DOHH2 (cell line): ENCODE data around the gene MEIS2.

Source experiments
- H3F3A ChIP-seq: fragments of 200-600 bp; sonication (generic), shearing (Covaris generic); 2 replicates; pipeline ENCODE4 v1.6.0; 2016; ENCODE audit warnings: antibody characterized with exemption, mild to moderate bottlenecking; ENCODE audit not compliant: control insufficient read depth, insufficient read depth
- H3K27ac ChIP-seq: fragments of 200-600 bp; sonication (generic); 2 replicates; pipeline ENCODE4 v1.5.1; 2014; ENCODE audit warnings: low read depth, mild to moderate bottlenecking, low read length, moderate library complexity
- H3K27me3 ChIP-seq: fragments of 200-600 bp; sonication (generic); 2 replicates; pipeline ENCODE4 v1.6.1; 2014; ENCODE audit warnings: mild to moderate bottlenecking, low read length, mixed read lengths; ENCODE audit not compliant: control insufficient read depth
- H3K36me3 ChIP-seq: fragments of 200-600 bp; sonication (generic); 2 replicates; pipeline ENCODE4 v1.6.1; 2014; ENCODE audit warnings: mild to moderate bottlenecking, low read length, moderate library complexity, mixed read lengths; ENCODE audit not compliant: control insufficient read depth
- H3K4me1 ChIP-seq: fragments of 200-600 bp; sonication (generic); 2 replicates; pipeline ENCODE4 v1.6.1; 2014; ENCODE audit warnings: mild to moderate bottlenecking, low read length, mixed read lengths; ENCODE audit not compliant: control insufficient read depth
- H3K4me2 ChIP-seq: fragments of 200-600 bp; sonication (generic); 2 replicates; pipeline ENCODE4 v1.6.0; 2014; ENCODE audit warnings: mild to moderate bottlenecking, low read length, moderate library complexity
- H3K4me3 ChIP-seq: fragments of 200-600 bp; sonication (generic); 2 replicates; pipeline ENCODE4 v1.5.1; 2014; ENCODE audit warnings: mild to moderate bottlenecking, low read length, mixed read lengths
- H3K79me2 ChIP-seq: fragments of 200-600 bp; sonication (generic); 2 replicates; pipeline ENCODE4 v1.6.1; 2014; ENCODE audit warnings: mild to moderate bottlenecking, low read length, mixed read lengths; ENCODE audit not compliant: control insufficient read depth
- H3K9me2 ChIP-seq: fragments of 200-600 bp; sonication (generic); replicated peaks from 2 replicates; pipeline ENCODE4 v1.6.1; 2014; ENCODE audit warnings: mild to moderate bottlenecking, low read length, mixed read lengths; ENCODE audit not compliant: control insufficient read depth
- H3K9me3 ChIP-seq: fragments of 200-600 bp; sonication (generic); 2 replicates; pipeline ENCODE4 v1.6.1; 2014; ENCODE audit warnings: antibody characterized with exemption, low read length, mixed read lengths; ENCODE audit not compliant: control insufficient read depth, insufficient read depth
- H4K20me1 ChIP-seq: fragments of 200-600 bp; sonication (generic); 2 replicates; pipeline ENCODE4 v1.6.0; 2014; ENCODE audit warnings: low read depth, mild to moderate bottlenecking, antibody characterized with exemption, low read length, moderate library complexity; ENCODE audit not compliant: control insufficient read depth, insufficient read depth
- CTCF ChIP-seq: fragments of 200-600 bp; sonication (generic); IDR thresholded peaks from one replicate; pipeline ENCODE4 v1.5.1; 2014; ENCODE audit warnings: antibody characterized with exemption, mild to moderate bottlenecking, low read depth, low read length; ENCODE audit not compliant: poor library complexity, severe bottlenecking
- EZH2phosphoT487 ChIP-seq: fragments of 200-600 bp; sonication (generic); IDR thresholded peaks from 2 replicates; pipeline ENCODE4 v1.6.1; 2017; ENCODE audit warnings: borderline replicate concordance, mild to moderate bottlenecking, antibody characterized with exemption, low read length, moderate library complexity, mixed read lengths

The MEIS2 gene

DNA sequence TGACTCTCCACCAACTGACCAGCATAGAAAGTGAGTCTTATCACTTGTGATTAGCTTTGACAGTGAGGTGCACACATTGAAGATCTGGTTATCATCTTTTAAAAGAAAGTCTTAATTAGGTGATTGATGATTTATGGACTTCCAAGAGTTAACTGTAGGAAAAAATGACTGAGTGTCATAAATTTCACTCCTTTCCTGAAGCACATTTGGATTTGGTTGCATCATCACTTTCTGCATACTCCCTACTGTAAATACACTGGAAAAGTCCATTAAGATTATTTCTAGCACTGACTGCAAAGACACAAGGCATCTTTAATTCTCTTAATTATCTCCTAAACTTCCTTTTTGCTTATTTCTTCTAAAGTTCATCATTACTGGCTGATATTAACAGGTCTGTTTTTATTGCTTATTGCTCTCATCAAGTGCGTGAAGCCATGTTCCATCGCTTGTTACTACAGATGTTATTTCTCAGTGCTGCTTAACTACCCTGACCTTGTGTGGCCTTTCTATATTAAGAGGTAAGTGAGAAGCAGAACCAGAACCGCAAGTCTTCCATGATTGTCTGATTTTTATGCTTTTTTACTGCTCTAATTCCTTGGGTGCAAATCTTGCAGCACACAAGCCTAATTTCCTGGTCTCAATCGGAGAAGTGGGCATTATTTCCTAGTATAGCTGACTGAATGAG lies 153.2 kb downstream of the MEIS2 start:
- TF ChIP-seq CTCF (no peak), EZH2phosphoT487 (no peak)
- H3K79me2 ChIP-seq: no peaks in the 10 kb centered on the region
- H3K4me1 ChIP-seq: no peaks in the 10 kb centered on the region
- no peak overlapping the region for H3K4me3 ChIP-seq
- H3K9me3 ChIP-seq: no peaks in the 10 kb centered on the region
- H3K36me3 ChIP-seq: peaks cover 46% of the 10 kb centered on the region
- H3K9me2 ChIP-seq: no peaks in the 10 kb centered on the region
- H3K27me3 ChIP-seq: no peaks in the 10 kb centered on the region
- H3F3A ChIP-seq: no peaks in the 10 kb centered on the region
- H3K4me2 ChIP-seq: no peak overlapping the region
- no peak overlapping the region for H3K27ac ChIP-seq
- H4K20me1 ChIP-seq: no peaks in the 10 kb centered on the region

DNA sequence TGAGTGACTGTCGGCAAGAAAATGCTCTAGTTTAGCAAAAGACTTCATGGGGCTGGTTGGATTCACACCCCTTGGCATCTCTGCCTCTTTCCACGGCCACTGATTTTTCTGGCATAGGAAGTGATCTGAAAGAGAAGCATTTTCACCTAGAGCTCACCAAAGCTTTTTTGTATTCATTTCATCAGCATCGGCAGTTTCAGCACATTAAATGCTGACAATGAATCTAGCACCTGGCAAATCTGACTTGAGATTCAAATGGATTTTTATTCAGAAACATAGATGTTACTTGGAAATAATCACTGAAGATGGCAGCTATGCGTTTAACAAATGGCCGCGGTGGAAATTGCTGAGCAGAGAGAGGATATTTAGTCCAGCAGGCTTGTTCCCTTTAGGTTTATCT lies 155.9 kb downstream of the MEIS2 start:
- Histone ChIP-seq H3K4me1 (no peaks in the 10 kb centered on the region), H3K27me3 (no peaks in the 10 kb centered on the region), H3K9me2 (no peaks in the 10 kb centered on the region), H3K27ac (no peak overlapping the region), H3K4me2 (no peak overlapping the region), H3K9me3 (no peaks in the 10 kb centered on the region), H4K20me1 (no peaks in the 10 kb centered on the region), H3K4me3 (no peak overlapping the region), H3K79me2 (no peaks in the 10 kb centered on the region), H3K36me3 (peaks cover 62% of the 10 kb centered on the region), H3F3A (no peaks in the 10 kb centered on the region)
- TF ChIP-seq CTCF: no peak
- no peak for TF ChIP-seq EZH2phosphoT487

DNA sequence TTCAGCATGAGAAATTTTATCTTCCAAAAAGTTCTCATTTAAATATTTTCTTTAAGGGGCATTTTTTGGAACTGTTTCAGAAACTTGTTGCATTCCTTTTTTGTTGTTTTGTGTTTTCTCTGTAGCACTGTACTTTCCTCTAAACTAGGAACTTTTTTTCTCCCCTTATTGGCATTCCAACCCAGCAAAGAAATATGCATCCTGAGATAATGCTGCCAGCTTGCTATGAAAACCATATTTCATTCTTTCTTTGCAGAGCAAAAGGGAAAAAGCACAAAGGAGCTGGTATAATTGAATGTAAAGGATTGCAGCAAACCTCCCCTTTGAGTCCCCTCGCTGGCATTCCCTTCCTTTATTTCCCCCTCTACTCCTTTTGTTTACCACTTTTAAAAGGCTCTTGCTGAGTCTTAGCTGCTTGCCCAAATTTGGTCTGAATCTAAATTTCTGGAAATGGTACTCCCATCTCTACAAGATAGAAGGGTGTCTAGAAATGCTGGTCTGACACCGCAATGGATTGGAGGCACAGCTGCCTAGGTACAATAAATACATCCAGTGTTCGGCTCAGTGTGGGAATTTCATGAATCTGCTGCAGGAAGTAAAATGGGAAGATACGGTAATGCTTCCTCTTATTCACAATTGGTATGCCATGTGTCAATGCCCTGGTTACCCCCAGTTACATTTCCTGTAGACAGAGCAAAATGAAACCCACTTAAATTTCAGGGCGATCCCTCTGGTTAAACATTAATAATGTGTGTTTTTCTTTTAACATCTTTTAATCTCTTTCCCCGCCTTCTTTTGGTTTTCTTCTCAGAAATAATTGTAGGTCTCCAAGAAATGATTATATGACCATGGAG lies 156.6 kb downstream of the MEIS2 start:
- H3K27ac ChIP-seq: no peak overlapping the region
- no peak overlapping the region for H3K4me2 ChIP-seq
- H3K9me2 ChIP-seq: no peaks in the 10 kb centered on the region
- no peaks in the 10 kb centered on the region for H3K79me2 ChIP-seq
- H3K36me3 ChIP-seq: peaks cover 56% of the 10 kb centered on the region
- H3K4me3 ChIP-seq: no peak overlapping the region
- no peak for TF ChIP-seq CTCF
- no peak for TF ChIP-seq EZH2phosphoT487
- H3K9me3 ChIP-seq: no peaks in the 10 kb centered on the region
- no peaks in the 10 kb centered on the region for H3K4me1 ChIP-seq
- no peaks in the 10 kb centered on the region for H3F3A ChIP-seq
- H3K27me3 ChIP-seq: no peaks in the 10 kb centered on the region
- no peaks in the 10 kb centered on the region for H4K20me1 ChIP-seq
